Fibroblast of peridontal ligament (primary cell): Measurements from ENCODE around the gene LDHAL6B.
"Not testable (repeated sequence)": the region's sequence is repeated elsewhere in the genome, so short reads cannot be mapped to it uniquely, and the experiment has no call there.

Experiments
- DNase-seq: peaks from one replicate; pipeline ENCODE4 v3.0.0-alpha.2; 2010; ENCODE audit errors: extremely low read depth

The LDHAL6B gene

GRCh38 chr15:59206623-59207183 is at the start of gene LDHAL6B:
Gene LDHAL6B (plus strand): TSS chr15:59206843. CDS start chr15:59206941, 98 bp downstream.
- DNase-seq, result no peak

GRCh38 chr15:59157396-59157795 is 49.2 kb upstream of the LDHAL6B start:
- DNase-seq, result no peak

DNA sequence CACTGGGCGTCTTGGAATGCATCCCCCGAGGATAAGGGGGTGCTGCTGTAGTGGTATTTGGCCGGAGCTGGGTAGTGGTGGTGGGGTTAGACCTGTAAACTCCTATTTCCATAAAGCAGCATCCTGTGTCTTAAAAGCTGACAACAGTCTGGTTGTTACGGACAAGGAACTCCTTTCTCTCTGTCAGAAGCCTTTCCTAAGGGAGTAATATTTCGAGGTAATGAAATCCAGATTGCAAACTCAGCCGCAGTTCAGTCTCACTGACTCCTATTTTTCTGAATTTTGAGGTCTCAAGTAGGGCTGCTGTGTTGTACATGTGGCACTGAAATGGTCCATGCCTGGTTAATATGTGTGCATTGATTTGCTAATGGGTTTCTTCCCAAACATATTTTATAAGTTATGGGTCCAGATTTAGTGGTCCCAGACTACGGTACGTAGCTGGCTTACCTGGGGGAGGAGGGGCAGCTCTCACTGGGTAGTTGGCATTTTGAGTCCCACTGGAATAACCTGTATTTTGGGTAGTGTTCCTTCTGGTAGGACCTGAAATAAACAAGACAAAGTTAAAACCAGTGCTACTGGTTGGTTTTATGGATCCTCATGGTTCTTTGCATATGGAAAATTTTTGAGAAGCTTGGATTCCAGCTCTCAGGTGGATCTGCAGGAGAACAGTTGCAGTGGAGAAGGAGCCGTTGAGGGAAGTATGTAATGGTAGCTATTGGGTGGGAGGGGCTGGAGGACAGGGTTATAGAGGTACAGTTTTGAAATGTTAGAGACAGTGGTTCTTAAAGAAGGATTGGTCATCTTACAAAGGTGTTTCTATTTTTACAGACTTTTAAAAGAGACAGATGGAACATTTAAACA is 48.6 kb upstream of the LDHAL6B start:
- DNase-seq, result no peak

- DNase-seq, result no peak
Observed at GRCh38 chr15:59158701-59159034, 48.0 kb upstream of the LDHAL6B start.

- DNase-seq, result no peak
Observed at GRCh38 chr15:59159210-59159609, 47.4 kb upstream of the LDHAL6B start.

DNA sequence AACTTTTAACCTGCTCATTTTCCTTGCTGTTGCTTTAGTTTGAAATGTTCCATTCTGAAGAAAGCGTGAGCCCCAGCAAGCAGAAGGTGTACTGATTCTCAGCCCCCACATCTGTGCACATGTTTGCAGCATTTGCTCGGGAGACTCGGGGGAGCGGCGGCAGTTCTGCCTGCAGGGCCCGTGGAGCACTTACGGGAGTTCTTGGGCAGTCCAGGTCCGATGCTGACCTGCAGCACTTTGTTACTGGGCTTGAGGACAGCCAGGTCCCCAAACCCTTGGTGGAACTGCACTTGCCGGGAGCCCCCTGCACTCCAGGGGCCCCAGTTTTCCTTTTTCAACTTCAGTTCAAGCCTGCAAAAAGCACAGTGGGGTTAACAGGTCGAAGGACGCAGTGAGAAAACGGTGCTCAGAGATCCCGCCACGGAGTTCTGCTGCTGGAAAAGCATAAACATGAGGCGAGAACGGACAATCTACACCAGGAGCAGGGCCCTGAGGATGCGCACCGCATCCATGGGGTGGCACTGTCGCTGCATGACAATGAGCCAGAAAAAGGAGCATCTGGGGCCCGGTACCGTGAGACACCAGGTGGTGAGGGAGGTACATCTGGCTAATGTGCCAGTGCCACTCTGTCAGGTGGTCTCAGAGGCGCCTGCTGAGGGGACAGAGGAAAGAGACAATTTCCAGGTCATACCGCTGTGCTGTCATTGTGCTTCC is 45.6 kb upstream of the LDHAL6B start:
- DNase-seq, result no peak

- DNase-seq, result not testable (repeated sequence)
Observed at GRCh38 chr15:59162080-59162479, 44.6 kb upstream of the LDHAL6B start.

DNA sequence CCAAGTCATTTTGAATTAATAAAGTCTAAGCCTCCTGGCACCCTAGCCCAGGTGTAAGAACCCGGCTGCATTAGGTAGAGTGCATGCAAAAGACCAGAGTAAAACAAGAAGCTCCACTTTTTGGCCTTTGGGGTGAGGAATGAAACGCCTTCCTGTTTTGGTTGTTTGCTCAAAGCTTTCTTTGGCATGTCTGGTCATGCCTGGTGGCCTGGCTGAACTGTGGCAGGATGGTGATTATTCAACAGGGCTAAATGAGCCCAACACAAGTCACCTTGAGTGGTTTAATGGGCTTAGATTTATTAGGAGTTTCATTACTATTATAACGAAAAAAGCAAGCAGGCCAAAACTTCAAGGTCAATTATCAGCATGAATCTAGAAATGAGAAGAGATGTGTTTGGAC is 40.9 kb upstream of the LDHAL6B start:
- no peak for DNase-seq

DNA sequence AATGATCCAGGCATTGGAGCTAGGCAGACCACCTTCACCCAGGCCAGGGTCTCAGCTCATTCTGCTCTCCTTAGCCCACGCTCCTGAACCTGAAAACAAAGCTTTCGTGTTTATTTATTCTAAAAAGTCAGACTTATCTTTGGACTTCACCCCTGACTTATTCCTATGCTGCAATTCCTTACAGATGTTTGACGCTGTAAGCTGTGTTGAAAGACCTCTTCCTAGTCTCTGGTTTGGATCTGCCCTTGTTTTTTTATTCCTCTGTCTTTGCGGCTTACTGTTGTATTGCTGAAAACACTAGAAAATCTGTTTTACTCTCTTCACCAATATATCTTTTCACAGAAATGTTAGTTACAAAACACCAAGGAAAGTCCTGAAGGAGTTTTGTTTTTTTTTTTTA is 40.5 kb upstream of the LDHAL6B start:
- DNase-seq, result peak; percentile 41

GRCh38 chr15:59166601-59167265 is 39.9 kb upstream of the LDHAL6B start:
- no peak for DNase-seq

- no peak for DNase-seq
Observed at GRCh38 chr15:59168536-59168935, 38.1 kb upstream of the LDHAL6B start.

- DNase-seq, result peak; percentile 91
Observed at GRCh38 chr15:59169251-59169708, 37.4 kb upstream of the LDHAL6B start.

DNA sequence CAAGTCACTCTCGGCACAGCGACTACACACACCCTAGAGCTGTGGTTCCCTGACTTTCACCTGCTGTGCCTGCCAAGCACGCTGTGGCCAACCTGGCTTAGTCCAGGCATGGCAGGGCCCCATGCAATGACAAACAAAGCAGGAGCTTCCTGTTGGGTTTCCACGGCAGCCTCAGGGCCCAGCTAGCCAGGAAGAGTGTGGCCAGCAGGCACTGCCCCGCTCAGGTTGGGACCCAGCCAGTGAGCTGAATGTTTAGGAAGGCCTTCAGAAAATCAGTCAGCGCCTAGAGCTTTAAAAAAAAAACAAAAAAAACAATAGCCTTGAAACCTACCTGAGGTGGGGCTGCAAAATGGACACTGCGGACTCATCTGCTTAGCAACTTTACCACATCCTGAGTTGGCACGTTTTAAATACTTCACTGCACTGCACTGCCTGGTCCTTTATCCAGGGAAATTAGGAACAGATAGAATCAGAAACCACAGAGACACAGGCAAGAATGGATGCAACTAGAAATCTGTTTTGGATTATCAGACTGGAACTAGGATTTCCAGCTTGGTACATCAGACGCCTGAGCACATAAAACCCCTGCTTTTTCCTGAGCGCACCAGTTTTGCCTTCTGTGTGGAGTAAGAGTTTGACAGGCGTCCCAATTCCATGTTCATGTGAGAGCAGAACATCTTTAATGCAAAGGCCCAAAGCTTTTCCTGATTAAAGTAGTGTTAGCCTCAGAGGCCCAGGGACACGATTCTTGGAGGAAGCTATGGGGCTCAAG is 36.2 kb upstream of the LDHAL6B start:
- DNase-seq, result peak; percentile 92

DNA sequence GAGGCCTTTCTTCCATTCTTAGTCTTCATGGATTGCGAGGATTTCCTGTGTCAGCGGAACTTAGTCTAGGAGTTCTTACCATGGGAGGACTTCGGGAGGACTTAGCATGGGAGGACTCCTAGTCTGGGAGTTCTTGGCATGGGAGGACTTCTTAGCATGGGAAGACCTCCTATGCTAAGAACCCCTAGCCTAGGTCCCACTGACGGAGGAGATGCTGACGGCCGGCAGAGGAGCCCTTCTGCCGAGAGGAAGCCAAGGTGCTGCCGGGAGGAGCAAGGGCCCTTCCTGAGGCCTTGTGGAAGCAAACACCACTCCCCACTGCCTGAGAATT is 35.6 kb upstream of the LDHAL6B start:
- DNase-seq, result no peak

DNA sequence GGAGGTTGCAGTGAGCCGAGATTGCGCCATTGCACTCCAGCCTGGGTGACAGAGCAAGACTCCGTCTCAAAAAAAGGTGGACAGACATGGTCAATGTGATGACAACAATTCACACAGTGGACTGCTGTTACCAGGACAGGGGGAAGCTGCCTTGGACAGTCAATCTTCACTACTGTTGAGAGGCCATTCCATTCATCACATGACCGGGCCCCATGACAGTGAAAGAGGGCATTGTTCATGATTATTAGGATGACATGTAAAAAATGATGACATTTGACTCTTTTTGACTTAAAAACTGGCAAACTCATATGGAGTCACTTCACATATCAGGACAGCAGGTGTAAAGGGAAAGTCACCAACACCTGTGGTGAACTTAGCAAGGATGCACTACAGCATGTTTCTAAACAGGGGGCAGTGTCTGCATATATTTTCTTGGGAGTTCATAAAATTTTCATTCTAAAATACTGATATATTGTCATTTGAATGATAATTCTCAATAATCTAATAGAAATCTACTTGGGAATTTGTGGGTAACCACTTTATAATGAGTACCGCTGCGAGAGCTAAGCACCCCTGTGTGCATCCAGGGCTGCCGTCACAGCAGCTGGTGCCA is 34.2 kb upstream of the LDHAL6B start:
- DNase-seq, result no peak

GRCh38 chr15:59173194-59173593 is 33.4 kb upstream of the LDHAL6B start:
- DNase-seq, result no peak

- DNase-seq, result no peak
Observed at GRCh38 chr15:59174151-59174834, 32.4 kb upstream of the LDHAL6B start.

- peak; percentile 85 for DNase-seq
Observed at GRCh38 chr15:59174835-59175831, 31.5 kb upstream of the LDHAL6B start.

DNA sequence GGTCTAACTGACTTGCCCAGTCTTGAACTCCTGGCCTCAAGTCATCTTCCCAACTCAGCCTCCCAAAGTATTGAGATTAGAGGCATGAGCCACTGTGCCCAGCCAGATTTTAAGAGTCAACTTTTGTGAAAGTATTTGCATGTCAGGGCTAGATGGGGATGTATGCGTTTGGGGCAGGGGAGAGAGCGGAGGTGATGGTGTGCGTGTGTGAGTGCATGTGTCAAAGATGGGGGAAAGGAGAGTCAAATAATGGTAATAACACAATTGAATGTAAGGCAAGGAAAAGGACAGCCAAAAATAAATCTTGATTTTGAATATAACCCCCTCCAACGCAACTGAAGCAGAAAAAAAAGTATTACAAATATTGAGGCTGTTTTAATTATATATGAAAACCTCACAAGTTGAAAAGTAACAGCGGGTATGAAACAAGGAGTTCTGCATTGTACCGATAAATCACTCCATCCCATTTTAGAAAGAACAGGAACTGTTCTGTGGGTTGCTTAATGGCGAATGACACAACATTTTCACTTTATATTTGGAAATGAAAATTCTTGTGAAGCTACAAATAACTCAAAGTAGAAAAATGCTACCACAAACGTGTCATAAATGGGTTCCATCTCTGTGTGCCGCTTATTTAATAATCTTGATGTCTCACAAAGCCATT is 29.9 kb upstream of the LDHAL6B start:
- DNase-seq, result no peak
